IPS-18a (cell line): ENCODE data around the gene UBR2.
"Not testable (repeated sequence)": the region's sequence is repeated elsewhere in the genome, so short reads cannot be mapped to it uniquely, and the experiment has no call there.

Experiments used
- H3K27ac ChIP-seq: one replicate; pipeline ENCODE4 v1.5.1; 2013; ENCODE audit warnings: low read length
- H3K27me3 ChIP-seq: one replicate; pipeline ENCODE4 v1.6.1; 2013; ENCODE audit warnings: mild to moderate bottlenecking, low read length; ENCODE audit not compliant: control insufficient read depth, insufficient read depth
- H3K36me3 ChIP-seq: one replicate; pipeline ENCODE4 v1.6.1; 2013; ENCODE audit warnings: low read depth, low read length; ENCODE audit not compliant: control insufficient read depth
- H3K4me1 ChIP-seq: one replicate; pipeline ENCODE4 v1.6.1; 2013; ENCODE audit warnings: low read depth, low read length; ENCODE audit not compliant: control insufficient read depth
- H3K4me3 ChIP-seq: one replicate; pipeline ENCODE4 v1.5.1; 2013; ENCODE audit warnings: low read length
- H3K9ac ChIP-seq: one replicate; pipeline ENCODE4 v1.6.1; 2013; ENCODE audit warnings: mild to moderate bottlenecking, low read length, moderate library complexity
- H3K9me3 ChIP-seq: one replicate; pipeline ENCODE4 v1.6.1; 2013; ENCODE audit warnings: low read depth, low read length; ENCODE audit not compliant: control insufficient read depth

Gene UBR2

GRCh38 chr6:42722497-42722896 is 158.7 kb downstream of the UBR2 start, which contains the start of gene PRPH2:
Gene PRPH2, minus strand, starts transcription at chr6:42722597. Its CDS starts 263 bp downstream, at chr6:42722334.
- Histone ChIP-seq H3K9ac (no peak within 1 kb of the TSS), H3K27me3 (no peaks in the 10 kb centered on the region), H3K36me3 (no peaks in the 10 kb centered on the region)

GRCh38 chr6:42724825-42725224 is 161.0 kb downstream of the UBR2 start:
- Histone ChIP-seq H3K9ac (no peak overlapping the region), H3K4me1 (no peaks in the 10 kb centered on the region), H3K27ac (no peak overlapping the region), H3K9me3 (no peaks in the 10 kb centered on the region), H3K27me3 (no peaks in the 10 kb centered on the region), H3K4me3 (no peak overlapping the region), H3K36me3 (no peaks in the 10 kb centered on the region)

More at GRCh38 chr6:42722497-42722896, 158.7 kb downstream of the UBR2 start, which contains the start of gene PRPH2:
- Histone ChIP-seq H3K4me1 (no peaks in the 10 kb centered on the region), H3K27ac (no peak within 1 kb of the TSS), H3K4me3 (no peak within 1 kb of the TSS), H3K9me3 (no peaks in the 10 kb centered on the region)

GRCh38 chr6:42726026-42726425 is 162.2 kb downstream of the UBR2 start:
- Histone ChIP-seq H3K36me3 (no peaks in the 10 kb centered on the region), H3K9me3 (no peaks in the 10 kb centered on the region), H3K4me1 (no peaks in the 10 kb centered on the region), H3K4me3 (no peak overlapping the region), H3K27ac (no peak overlapping the region), H3K9ac (no peak overlapping the region), H3K27me3 (no peaks in the 10 kb centered on the region)

GRCh38 chr6:42726485-42727086 is 162.8 kb downstream of the UBR2 start:
- Histone ChIP-seq H3K9me3 (no peaks in the 10 kb centered on the region), H3K9ac (no peak overlapping the region), H3K27me3 (no peaks in the 10 kb centered on the region), H3K4me3 (no peak overlapping the region), H3K27ac (no peak overlapping the region), H3K36me3 (no peaks in the 10 kb centered on the region), H3K4me1 (no peaks in the 10 kb centered on the region)

GRCh38 chr6:42727087-42727611 is 163.3 kb downstream of the UBR2 start:
- no peak overlapping the region for H3K4me3 ChIP-seq
- H3K36me3 ChIP-seq, result no peaks in the 10 kb centered on the region

GRCh38 chr6:42727627-42728026 is 163.8 kb downstream of the UBR2 start:
- no peak overlapping the region for H3K4me3 ChIP-seq
- H3K9ac ChIP-seq, result no peak overlapping the region
- no peaks in the 10 kb centered on the region for H3K4me1 ChIP-seq
- no peaks in the 10 kb centered on the region for H3K36me3 ChIP-seq
- no peaks in the 10 kb centered on the region for H3K27me3 ChIP-seq
- H3K9me3 ChIP-seq, result no peaks in the 10 kb centered on the region
- no peak overlapping the region for H3K27ac ChIP-seq

More at GRCh38 chr6:42727087-42727611, 163.3 kb downstream of the UBR2 start:
- Histone ChIP-seq H3K27me3 (no peaks in the 10 kb centered on the region), H3K4me1 (no peaks in the 10 kb centered on the region), H3K27ac (no peak overlapping the region), H3K9me3 (no peaks in the 10 kb centered on the region), H3K9ac (no peak overlapping the region)

- Histone ChIP-seq H3K27ac (no peak overlapping the region), H3K4me3 (no peak overlapping the region), H3K4me1 (no peaks in the 10 kb centered on the region), H3K36me3 (no peaks in the 10 kb centered on the region), H3K9ac (no peak overlapping the region), H3K9me3 (no peaks in the 10 kb centered on the region), H3K27me3 (no peaks in the 10 kb centered on the region)
Measured at GRCh38 chr6:42729731-42730130, 165.9 kb downstream of the UBR2 start.

GRCh38 chr6:42733867-42734481 is 170.1 kb downstream of the UBR2 start:
- H3K36me3 ChIP-seq, result not testable (repeated sequence)

GRCh38 chr6:42735976-42736375 is 172.1 kb downstream of the UBR2 start:
- Histone ChIP-seq H3K9ac (no peak overlapping the region), H3K27ac (no peak overlapping the region), H3K4me1 (no peaks in the 10 kb centered on the region), H3K9me3 (no peaks in the 10 kb centered on the region), H3K4me3 (no peak overlapping the region), H3K36me3 (no peaks in the 10 kb centered on the region), H3K27me3 (no peaks in the 10 kb centered on the region)

More at GRCh38 chr6:42733867-42734481, 170.1 kb downstream of the UBR2 start:
- H3K27ac ChIP-seq, H3K4me3 ChIP-seq, H3K4me1 ChIP-seq, H3K9ac ChIP-seq, H3K9me3 ChIP-seq, H3K27me3 ChIP-seq: not testable (repeated sequence)

- no peaks in the 10 kb centered on the region for H3K36me3 ChIP-seq
- no peak overlapping the region for H3K9ac ChIP-seq
- H3K4me3 ChIP-seq, result no peak overlapping the region
- peaks cover 5% of the 10 kb centered on the region for H3K4me1 ChIP-seq
- H3K27me3 ChIP-seq, result no peaks in the 10 kb centered on the region
- no peaks in the 10 kb centered on the region for H3K9me3 ChIP-seq
- H3K27ac ChIP-seq, result no peak overlapping the region
Measured at GRCh38 chr6:42740725-42741124, 176.9 kb downstream of the UBR2 start.

- Histone ChIP-seq H3K27ac (no peak overlapping the region), H3K9me3 (no peaks in the 10 kb centered on the region), H3K9ac (no peak overlapping the region), H3K36me3 (no peaks in the 10 kb centered on the region), H3K4me1 (peaks cover 5% of the 10 kb centered on the region), H3K4me3 (no peak overlapping the region), H3K27me3 (no peaks in the 10 kb centered on the region)
Measured at GRCh38 chr6:42742116-42742894, 178.5 kb downstream of the UBR2 start.
